ENCODE measurements around the gene ACTBL2.

ACTBL2 gene

DNA sequence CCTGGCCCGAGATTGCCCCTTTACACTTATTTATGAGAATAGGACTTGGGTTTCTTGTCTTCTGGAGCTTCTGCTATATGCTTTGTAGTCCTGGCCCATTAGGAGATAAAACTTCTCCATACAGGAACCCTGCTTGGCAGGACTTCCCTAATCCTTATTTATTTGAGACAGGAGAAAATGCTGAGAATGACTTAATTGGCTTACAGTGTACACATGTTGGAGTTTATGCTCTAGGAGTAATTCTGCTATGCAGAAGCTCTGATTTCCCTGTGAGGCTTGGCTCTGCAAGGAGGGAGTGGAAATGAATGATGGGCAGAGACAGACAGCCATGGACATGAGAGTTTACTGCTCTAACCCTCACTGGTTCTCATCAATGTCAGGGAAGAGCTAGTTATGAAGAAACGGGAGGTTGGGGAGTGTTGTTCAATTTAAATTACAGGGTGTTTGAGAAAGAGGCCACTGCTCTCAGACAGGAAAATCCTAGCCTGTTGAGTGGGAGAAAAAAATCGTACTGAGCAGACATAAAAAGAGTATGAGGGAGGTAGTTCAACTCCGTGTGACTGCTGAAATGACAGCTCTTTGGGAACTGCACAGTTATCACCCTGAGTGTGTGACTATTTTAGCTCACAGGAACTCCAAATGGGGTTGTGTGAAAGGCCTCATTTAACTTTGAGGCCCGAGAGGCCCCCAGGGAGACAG is 37.5 kb downstream of the ACTBL2 start:
- no peak overlapping the region for H3K4me2 ChIP-seq (ENCODE audit: low read depth, low read length, poor library complexity, severe bottlenecking)
- TF ChIP-seq EZH2phosphoT487 (conservative IDR thresholded peaks at IDR 0.05; ENCODE audit: low read length): no peak
- TF ChIP-seq, protein P1, sequence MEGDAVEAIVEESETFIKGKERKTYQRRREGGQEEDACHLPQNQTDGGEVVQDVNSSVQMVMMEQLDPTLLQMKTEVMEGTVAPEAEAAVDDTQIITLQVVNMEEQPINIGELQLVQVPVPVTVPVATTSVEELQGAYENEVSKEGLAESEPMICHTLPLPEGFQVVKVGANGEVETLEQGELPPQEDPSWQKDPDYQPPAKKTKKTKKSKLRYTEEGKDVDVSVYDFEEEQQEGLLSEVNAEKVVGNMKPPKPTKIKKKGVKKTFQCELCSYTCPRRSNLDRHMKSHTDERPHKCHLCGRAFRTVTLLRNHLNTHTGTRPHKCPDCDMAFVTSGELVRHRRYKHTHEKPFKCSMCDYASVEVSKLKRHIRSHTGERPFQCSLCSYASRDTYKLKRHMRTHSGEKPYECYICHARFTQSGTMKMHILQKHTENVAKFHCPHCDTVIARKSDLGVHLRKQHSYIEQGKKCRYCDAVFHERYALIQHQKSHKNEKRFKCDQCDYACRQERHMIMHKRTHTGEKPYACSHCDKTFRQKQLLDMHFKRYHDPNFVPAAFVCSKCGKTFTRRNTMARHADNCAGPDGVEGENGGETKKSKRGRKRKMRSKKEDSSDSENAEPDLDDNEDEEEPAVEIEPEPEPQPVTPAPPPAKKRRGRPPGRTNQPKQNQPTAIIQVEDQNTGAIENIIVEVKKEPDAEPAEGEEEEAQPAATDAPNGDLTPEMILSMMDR (IDR thresholded peaks at IDR 0.05; ENCODE audit: insufficient read depth, low read length, poor library complexity, severe bottlenecking): no peak
- H3F3A ChIP-seq (ENCODE audit: insufficient read depth): no peaks in the 10 kb centered on the region
- H3K4me3 ChIP-seq (ENCODE audit: insufficient read depth, low read length, poor library complexity, severe bottlenecking): no peak overlapping the region
- H4K20me1 ChIP-seq (ENCODE audit: low read depth, low read length): no peaks in the 10 kb centered on the region
- no peaks in the 10 kb centered on the region for H3K9me2 ChIP-seq (replicated peaks; ENCODE audit: insufficient read depth, low read length)
- no peak overlapping the region for H2AFZ ChIP-seq (ENCODE audit: low read depth, low read length, severe bottlenecking)
- H3K9ac ChIP-seq (ENCODE audit: low read length): no peak overlapping the region
- no peaks in the 10 kb centered on the region for H3K9me3 ChIP-seq (ENCODE audit: insufficient read depth, low read length)
- no peak overlapping the region for H3K27ac ChIP-seq (ENCODE audit: low read depth, low read length)
- no peaks in the 10 kb centered on the region for H3K27me3 ChIP-seq (ENCODE audit: low read length)
- no peaks in the 10 kb centered on the region for H3K79me2 ChIP-seq (ENCODE audit: insufficient read depth, low read length)
- H3K36me3 ChIP-seq (ENCODE audit: low read length): no peaks in the 10 kb centered on the region

DNA sequence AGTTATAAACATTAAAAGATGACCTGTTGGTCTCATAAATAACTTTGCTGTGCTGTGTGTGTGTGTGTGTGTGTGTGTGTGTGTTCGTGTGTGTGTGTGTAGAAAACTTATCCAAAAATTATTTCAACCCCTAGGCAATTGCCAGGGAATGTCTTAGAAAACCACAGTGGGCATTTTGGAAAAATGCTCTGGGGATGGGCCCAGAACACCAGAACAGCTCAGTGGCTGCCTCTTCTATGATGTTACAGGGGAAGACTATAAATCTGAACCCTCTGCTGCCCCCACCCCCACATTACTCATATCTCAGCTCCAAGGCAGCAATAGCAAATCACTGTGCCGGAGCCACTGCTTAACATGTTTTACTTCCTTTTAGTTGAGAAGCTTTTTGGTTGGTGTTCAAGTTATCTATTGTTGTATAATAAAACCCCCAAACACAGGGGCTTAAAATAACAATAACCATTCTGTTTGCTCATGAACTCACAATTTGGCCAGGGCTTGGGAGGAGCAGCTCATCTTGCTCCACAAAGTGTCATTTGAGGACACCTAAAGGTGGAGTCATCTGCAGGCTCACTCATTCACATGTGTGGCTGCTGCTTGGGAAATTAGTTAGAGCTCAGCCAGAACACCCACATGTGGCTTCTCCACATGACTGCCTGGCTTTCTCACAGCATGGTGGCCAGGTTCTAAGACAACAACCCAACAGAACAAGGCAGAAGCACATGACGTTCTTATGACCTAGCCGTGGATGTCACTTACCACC is 40.4 kb downstream of the ACTBL2 start:
- Histone ChIP-seq H3K4me2 (ENCODE audit: low read depth, low read length, poor library complexity, severe bottlenecking) (no peak overlapping the region), H3K27ac (ENCODE audit: low read depth, low read length) (no peak overlapping the region)
- no peak for TF ChIP-seq EZH2phosphoT487 (conservative IDR thresholded peaks at IDR 0.05; ENCODE audit: low read length)
- TF ChIP-seq, protein P1 (IDR thresholded peaks at IDR 0.05; ENCODE audit: insufficient read depth, low read length, poor library complexity, severe bottlenecking): no peak

DNA sequence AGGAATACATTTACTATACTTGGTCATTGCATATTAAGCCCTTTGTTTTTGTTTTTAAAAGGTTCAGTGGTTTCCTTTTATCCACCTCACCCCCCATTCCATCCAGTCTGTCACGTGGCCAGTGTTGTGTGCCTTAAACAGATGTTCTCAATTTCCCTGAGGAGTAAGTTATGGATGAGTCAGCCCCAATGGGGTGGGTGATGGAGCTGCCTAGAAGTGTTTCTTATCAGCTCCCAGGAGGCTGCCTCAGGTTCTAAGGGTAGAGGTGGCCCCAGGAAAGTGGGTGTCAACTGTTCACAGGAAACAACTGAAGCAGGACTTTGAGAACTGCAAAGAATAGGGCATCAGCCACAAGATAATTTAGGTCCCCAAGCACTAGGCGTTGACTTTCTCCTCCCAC is 41.1 kb downstream of the ACTBL2 start:
- TF ChIP-seq, protein P1 (IDR thresholded peaks at IDR 0.05; ENCODE audit: insufficient read depth, low read length, poor library complexity, severe bottlenecking): no peak
- no peak for TF ChIP-seq EZH2phosphoT487 (conservative IDR thresholded peaks at IDR 0.05; ENCODE audit: low read length)
- no peak overlapping the region for H3K27ac ChIP-seq (ENCODE audit: low read depth, low read length)
- H3K4me3 ChIP-seq (ENCODE audit: insufficient read depth, low read length, poor library complexity, severe bottlenecking): no peak overlapping the region
- H3K4me2 ChIP-seq (ENCODE audit: low read depth, low read length, poor library complexity, severe bottlenecking): no peak overlapping the region
- H4K20me1 ChIP-seq (ENCODE audit: low read depth, low read length): no peaks in the 10 kb centered on the region
- no peaks in the 10 kb centered on the region for H3F3A ChIP-seq (ENCODE audit: insufficient read depth)
- no peaks in the 10 kb centered on the region for H3K9me3 ChIP-seq (ENCODE audit: insufficient read depth, low read length)
- no peaks in the 10 kb centered on the region for H3K27me3 ChIP-seq (ENCODE audit: low read length)
- H2AFZ ChIP-seq (ENCODE audit: low read depth, low read length, severe bottlenecking): no peak overlapping the region
- no peaks in the 10 kb centered on the region for H3K79me2 ChIP-seq (ENCODE audit: insufficient read depth, low read length)
- no peaks in the 10 kb centered on the region for H3K36me3 ChIP-seq (ENCODE audit: low read length)
- no peak overlapping the region for H3K9ac ChIP-seq (ENCODE audit: low read length)
- H3K9me2 ChIP-seq (replicated peaks; ENCODE audit: insufficient read depth, low read length): no peaks in the 10 kb centered on the region

More for the DNA sequence above, 40.4 kb downstream of the ACTBL2 start:
- Histone ChIP-seq H3K79me2 (ENCODE audit: insufficient read depth, low read length) (no peaks in the 10 kb centered on the region), H3F3A (ENCODE audit: insufficient read depth) (no peaks in the 10 kb centered on the region), H3K9ac (ENCODE audit: low read length) (no peak overlapping the region), H3K36me3 (ENCODE audit: low read length) (no peaks in the 10 kb centered on the region), H3K27me3 (ENCODE audit: low read length) (no peaks in the 10 kb centered on the region), H4K20me1 (ENCODE audit: low read depth, low read length) (no peaks in the 10 kb centered on the region), H3K9me3 (ENCODE audit: insufficient read depth, low read length) (no peaks in the 10 kb centered on the region), H3K4me3 (ENCODE audit: insufficient read depth, low read length, poor library complexity, severe bottlenecking) (no peak overlapping the region), H3K9me2 (replicated peaks; ENCODE audit: insufficient read depth, low read length) (no peaks in the 10 kb centered on the region), H2AFZ (ENCODE audit: low read depth, low read length, severe bottlenecking) (no peak overlapping the region)
